HG03558 (cell line): ENCODE results near the gene VSTM4.

Experiments used
- ATAC-seq: cut with Tn5 transposase; IDR thresholded peaks from one replicate; pipeline ENCODE4 v1.9.1; 2021; ENCODE audit warnings: moderate number of reproducible peaks; ENCODE audit not compliant: unreplicated experiment; ENCODE audit errors: extremely low read depth

VSTM4 gene

GRCh38 chr10:49021685-49022084, 93.6 kb downstream of the VSTM4 start:
- ATAC-seq = no peak

- no peak for ATAC-seq
These were observed 99.6 kb downstream of the VSTM4 start for GRCh38 chr10:49015700-49016099.

GRCh38 chr10:49012603-49013002, 102.7 kb downstream of the VSTM4 start:
- no peak for ATAC-seq

- ATAC-seq = no peak
These were observed 103.6 kb downstream of the VSTM4 start for GRCh38 chr10:49011756-49012155.

- no peak for ATAC-seq
These were observed 104.5 kb downstream of the VSTM4 start for GRCh38 chr10:49010865-49011264.

- no peak for ATAC-seq
These were observed 105.0 kb downstream of the VSTM4 start for GRCh38 chr10:49010295-49010694.

GRCh38 chr10:49009199-49009979, 105.9 kb downstream of the VSTM4 start:
- no peak for ATAC-seq

DNA sequence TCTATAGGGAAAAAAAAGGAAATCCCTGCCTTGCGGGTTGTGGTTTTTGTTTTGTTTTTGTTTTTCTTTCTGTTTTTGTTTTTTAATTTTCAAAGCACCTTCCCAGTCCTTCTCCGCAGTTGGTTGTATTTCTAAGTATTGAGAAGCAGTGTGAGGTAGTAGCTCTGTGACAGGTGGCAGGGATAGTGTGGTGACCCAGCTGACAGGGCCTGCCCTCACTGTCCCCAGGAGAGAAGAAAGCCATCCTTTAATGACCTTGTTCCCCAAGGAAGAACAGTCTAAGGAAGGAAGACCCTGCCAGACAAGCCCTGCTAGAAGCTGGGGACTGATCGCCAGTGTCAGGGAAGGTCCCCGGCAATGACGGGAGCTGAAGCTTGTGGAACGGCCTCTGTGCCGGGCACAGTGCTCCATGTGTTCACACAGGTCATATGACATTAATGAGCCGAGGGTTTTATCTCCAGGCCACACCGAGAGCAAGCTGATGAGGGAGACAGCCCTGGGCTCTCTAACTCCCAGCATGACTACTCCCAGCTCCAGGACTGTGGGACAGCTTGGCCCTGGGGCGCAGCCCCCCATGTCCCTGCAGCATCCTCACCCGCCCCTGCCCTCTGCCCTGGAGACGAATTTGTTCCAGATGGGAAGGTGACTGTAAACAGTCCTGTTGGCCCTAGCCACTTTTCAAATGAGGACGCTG, 106.7 kb downstream of the VSTM4 start:
- ATAC-seq = no peak

GRCh38 chr10:49008091-49008490, 107.2 kb downstream of the VSTM4 start:
- no peak for ATAC-seq

DNA sequence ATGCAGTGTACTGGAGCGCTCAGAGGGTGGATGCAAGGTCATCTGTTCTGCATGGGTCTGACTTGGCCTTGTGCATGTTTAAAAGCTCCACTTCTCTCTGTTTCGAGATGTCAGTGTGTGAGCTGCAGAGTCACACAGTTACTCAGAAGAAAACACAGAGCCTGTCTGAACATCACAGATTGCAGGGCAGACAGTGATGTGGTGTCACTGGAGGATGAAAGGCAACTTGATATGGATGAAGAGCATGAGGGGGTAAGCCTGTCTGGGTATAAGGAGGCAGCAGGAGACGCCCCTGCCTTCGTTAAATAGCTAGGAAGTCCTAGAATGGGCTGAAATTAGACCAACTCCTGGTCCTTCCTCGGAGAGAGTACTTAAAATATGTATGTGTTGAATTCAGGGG, 108.2 kb downstream of the VSTM4 start:
- no peak for ATAC-seq

GRCh38 chr10:49005270-49005669, 110.1 kb downstream of the VSTM4 start:
- no peak for ATAC-seq

- ATAC-seq = no peak
These were observed 113.3 kb downstream of the VSTM4 start for GRCh38 chr10:49001870-49002672.

GRCh38 chr10:49001402-49001801, 113.9 kb downstream of the VSTM4 start:
- no peak for ATAC-seq

DNA sequence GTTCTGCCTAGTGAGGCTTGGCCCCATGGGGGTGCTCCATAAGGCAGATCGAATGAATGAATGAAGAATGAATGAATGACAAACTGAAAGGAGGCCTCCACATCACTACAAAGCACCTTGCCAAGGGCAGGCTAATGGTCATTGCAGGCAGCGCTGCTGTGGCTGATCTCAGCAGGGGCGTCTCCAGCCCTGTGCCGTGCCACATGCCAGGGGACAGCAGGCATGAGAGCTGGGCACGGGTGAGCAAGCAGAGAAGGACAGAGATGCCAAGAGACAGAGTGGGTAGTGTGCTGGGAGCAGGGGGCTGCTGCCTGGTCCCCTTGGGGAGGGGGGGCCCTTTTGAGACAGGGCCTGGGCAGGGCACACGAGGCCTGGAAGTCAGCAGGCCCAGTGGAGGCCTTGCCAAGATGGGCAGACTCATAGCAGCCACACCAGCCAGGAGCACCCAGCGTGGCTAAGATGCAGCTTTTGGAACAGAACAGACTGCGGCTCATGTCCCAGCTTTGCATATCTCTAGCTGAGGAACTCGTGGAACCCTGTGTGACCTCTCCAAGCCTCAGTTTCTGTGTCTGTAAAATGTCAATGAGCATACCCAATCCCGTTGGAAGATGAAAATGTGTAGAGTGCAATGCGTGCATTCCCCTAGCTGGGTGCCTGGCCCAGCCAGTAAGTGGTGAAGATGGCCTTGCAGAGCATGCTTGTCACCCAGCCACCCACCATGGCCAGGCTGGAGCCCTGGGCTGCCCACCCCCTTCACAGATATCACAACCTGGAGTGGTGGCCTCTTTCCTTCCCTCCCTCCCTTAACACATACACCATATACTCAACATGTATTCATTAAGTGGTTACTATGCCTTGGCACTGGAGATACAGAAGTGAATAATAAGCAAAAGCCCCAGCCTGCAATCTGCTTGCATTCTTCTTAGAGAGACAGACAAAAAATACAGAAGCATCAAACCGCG, 114.6 kb downstream of the VSTM4 start:
- ATAC-seq = no peak

GRCh38 chr10:48999346-48999745, 116.0 kb downstream of the VSTM4 start:
- no peak for ATAC-seq

DNA sequence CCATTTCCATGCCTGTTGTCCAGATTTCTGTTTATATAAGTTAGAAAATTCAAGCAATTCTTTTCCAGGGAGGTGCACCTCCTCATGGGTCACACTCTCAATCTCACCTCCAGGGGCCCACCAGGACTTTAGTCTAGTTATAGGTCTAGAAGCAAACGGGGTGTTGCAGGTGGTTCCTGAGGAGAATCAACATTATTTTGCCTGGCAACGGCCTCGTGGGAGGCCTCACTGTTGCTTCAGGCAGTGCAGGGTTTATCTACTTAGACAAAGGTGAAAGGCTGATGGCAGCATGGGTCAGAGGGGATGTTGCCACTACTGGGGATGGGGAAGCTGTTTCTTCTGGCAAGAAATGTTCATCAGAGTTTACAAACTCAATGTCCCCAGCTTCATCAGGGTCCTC, 119.0 kb downstream of the VSTM4 start:
- no peak for ATAC-seq

GRCh38 chr10:48993627-48994026, 121.7 kb downstream of the VSTM4 start:
- ATAC-seq = no peak

GRCh38 chr10:48990226-48990625, 125.1 kb downstream of the VSTM4 start:
- no peak for ATAC-seq

- ATAC-seq = no peak
These were observed 129.6 kb downstream of the VSTM4 start for GRCh38 chr10:48985621-48986158.
